Measurements from ENCODE around the gene KREMEN2. TPM values are rescaled to one million over a fixed set of nuclear protein-coding genes. Genes with fewer than 3 reads are reported as not detected.

Gene KREMEN2
- total and polyA plus RNA-seq, 9 of the 15 experiments (the other 6 are each of a cell fraction or from before 2014, with no cell fraction given) = 0.04 to 7.7 (median 1.5) TPM; not detected in 1

DNA sequence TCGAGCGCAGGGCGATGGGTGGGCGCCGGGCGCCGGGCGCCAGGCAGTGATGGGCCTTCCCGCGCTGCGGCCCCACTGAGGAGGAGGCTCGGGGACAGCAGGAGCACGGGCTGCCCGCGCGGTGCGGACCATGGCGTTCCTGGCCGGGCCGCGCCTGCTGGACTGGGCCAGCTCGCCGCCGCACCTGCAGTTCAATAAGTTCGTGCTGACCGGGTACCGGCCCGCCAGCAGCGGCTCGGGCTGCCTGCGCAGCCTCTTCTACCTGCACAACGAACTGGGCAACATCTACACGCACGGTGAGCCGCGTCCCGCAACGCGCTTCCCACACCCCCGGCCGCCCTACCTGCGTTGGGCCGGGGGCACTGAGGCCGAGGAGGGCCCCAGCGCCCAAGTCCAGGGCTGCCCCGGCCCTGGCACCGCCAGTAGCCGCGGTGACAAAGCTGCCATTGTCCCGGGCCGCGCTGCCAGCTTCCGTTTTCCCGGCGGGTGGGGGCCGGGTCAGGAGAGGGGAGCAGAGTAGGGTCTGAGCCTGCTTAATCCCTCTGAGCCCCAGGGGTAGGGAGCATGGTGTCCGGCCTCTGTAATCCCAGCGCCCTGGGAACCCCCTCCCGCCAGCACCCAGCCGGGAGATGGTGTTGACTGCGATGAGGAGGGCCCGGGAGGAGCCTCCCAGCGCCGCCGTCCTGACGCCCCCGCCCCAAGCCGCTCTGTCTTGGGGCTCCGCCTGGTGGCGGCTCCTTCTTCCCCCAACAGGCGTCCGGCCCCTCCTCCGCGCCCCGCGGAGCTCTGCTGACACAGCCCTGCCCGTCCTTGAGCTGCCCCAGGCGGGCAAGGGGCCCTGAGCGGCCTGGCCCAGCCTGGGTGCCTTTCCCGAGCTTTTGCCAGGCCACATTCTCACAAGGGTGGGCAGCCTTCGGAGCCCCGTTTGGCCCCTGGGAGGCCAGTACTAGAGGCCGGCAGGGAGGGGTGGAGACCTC lies 5.8 kb downstream of the KREMEN2 start (continued):
- TF ChIP-seq, protein P1, sequence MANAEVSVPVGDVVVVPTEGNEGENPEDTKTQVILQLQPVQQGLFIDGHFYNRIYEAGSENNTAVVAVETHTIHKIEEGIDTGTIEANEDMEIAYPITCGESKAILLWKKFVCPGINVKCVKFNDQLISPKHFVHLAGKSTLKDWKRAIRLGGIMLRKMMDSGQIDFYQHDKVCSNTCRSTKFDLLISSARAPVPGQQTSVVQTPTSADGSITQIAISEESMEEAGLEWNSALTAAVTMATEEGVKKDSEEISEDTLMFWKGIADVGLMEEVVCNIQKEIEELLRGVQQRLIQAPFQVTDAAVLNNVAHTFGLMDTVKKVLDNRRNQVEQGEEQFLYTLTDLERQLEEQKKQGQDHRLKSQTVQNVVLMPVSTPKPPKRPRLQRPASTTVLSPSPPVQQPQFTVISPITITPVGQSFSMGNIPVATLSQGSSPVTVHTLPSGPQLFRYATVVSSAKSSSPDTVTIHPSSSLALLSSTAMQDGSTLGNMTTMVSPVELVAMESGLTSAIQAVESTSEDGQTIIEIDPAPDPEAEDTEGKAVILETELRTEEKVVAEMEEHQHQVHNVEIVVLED (CRISPR knock-in tag; IDR thresholded peaks at IDR 0.05) = peak; percentile 27; the same call in 1 of the 2 replicates
- TF ChIP-seq FOXJ2 (tag; IDR thresholded peaks at IDR 0.05) = no peak
- TF ChIP-seq NCOA1 (IDR thresholded peaks at IDR 0.05; ENCODE audit: low read depth) = no peak
- TF ChIP-seq EGR1 (conservative IDR thresholded peaks at IDR 0.05) = peak; percentile 96
- TF ChIP-seq ZC3H4 (CRISPR knock-in tag; IDR thresholded peaks at IDR 0.05; ENCODE audit: borderline replicate concordance) = no peak
- no peak for TF ChIP-seq ZNF696 (CRISPR knock-in tag; conservative IDR thresholded peaks at IDR 0.05)
- 0 out of 2 replicates have a peak, but pooled peaks have one; percentile 27 for TF ChIP-seq NBN (IDR thresholded peaks at IDR 0.05; ENCODE audit: low read depth)
- TF ChIP-seq ZEB2 (IDR thresholded peaks at IDR 0.05) = 0 out of 2 replicates have a peak, but pooled peaks have one; percentile 23

DNA sequence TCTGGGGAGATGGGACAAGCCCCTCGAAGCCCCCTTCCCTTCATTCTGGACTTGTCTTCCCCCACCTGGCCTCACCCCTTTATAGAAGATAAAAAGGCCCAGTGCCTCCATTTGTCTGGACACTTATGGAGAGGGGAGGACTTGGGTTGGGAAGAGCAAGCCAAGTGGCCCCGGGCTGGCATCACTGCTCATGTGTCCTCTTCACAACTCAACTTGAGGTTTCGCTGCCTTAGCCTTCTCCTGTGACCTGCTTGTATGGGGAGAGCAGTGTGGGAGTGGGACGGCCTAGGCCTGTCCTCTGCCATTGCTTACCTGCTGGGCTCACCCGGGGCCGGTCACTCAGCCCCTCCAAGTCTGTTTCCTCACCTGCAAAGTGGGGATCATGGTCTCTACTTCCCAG lies 6.5 kb downstream of the KREMEN2 start:
- ChIA-PET POLR2A (interaction anchor here (0.6 to 1.9 kb wide), 8 partner anchors 7 to 456 kb away, joined by 3 to 23 read pairs (median 4); partner anchors contain the start of genes HCFC1R1, PKMYT1 and THOC6), CTCF (ENCODE audit: low intra/inter-chr PET ratio) (no interaction called here)
- peaks cover 22% of the 10 kb centered on the region for H3K79me2 ChIP-seq (ENCODE audit: control insufficient read depth, insufficient read depth, low read length)

More for the DNA sequence above, 6.5 kb downstream of the KREMEN2 start:
- in situ Hi-C loops (cut with MboI) (no loop called here), intact Hi-C loops (cut with micrococcal nuclease) (no loop called here)
- FAIRE-seq = peak; percentile 75
- Histone ChIP-seq H3K36me3 (ENCODE audit: control insufficient read depth, insufficient read depth, low read length) (peaks cover 51% of the 10 kb centered on the region; the same call in 2 of the 3 replicates), H4K20me1 (replicated peaks; ENCODE audit: control insufficient read depth, insufficient read depth, low read length) (peaks cover 25% of the 10 kb centered on the region), H3K4me3 (peak overlapping the region; percentile 96), H3K27ac (ENCODE audit: extremely low read depth, low read depth, low read length) (peak overlapping the region; percentile 84; the same call in 2 of the 3 replicates), H3K4me2 (ENCODE audit: insufficient read depth, low read length) (peak overlapping the region; percentile 78), H3K9me3 (replicated peaks; ENCODE audit: control insufficient read depth, insufficient read depth, low read depth, low read length) (no peaks in the 10 kb centered on the region), H3K9ac (ENCODE audit: insufficient read depth in 1 of 2, low read depth in 2 of 2, low read length in 2 of 2) (peak overlapping the region; percentile 77 to 99), H3K4me1 (replicated peaks in 1 of 2; ENCODE audit: control insufficient read depth in 2 of 2, insufficient read depth in 2 of 2, low read length in 2 of 2) (peaks cover 15 to 97% of the 10 kb centered on the region in 2 experiments), H3K27me3 (ENCODE audit: control insufficient read depth in 2 of 2, insufficient read depth in 2 of 2, low read length in 2 of 2) (no peaks in the 10 kb centered on the region), H2AFZ (ENCODE audit: low read depth, low read length) (peak overlapping the region; percentile 35), H3K9me1 (ENCODE audit: control insufficient read depth, insufficient read depth, low read length) (peaks cover 3% of the 10 kb centered on the region)
- TF ChIP-seq, protein P2, sequence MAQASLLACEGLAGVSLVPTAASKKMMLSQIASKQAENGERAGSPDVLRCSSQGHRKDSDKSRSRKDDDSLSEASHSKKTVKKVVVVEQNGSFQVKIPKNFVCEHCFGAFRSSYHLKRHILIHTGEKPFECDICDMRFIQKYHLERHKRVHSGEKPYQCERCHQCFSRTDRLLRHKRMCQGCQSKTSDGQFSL (CRISPR knock-in tag; IDR thresholded peaks at IDR 0.05) = no peak
- TF ChIP-seq, protein P2 (tag; IDR thresholded peaks at IDR 0.05) = 0 out of 4 replicates have a peak, but pooled peaks of 1 of the 2 experiments have one; percentile 24
- no peak for TF ChIP-seq ADNP (tag; IDR thresholded peaks at IDR 0.05)
- BruUV-seq (replicated peaks) = no TSS peak
- DNase-seq (ENCODE audit: extremely low read depth in 1 of 4, low spot score in 3 of 4) = peak in 1 of 4 experiments; percentile 47
- 39% methylated on average over 6 of the region's 6 CpGs for WGBS (ENCODE audit: insufficient coverage, low coverage, missing lambda C conversion rate)
- ATAC-seq = no peak

Measured in K562 (cell line).